EL (cell line): ENCODE data around the gene ARFRP1.
A peak's percentile ranks its signal among the peaks of the same experiment; 100 is the strongest.

ENCODE experiments used
- DNase-seq: peaks from one replicate; pipeline ENCODE4 v3.0.0-alpha.2; 2016

The ARFRP1 gene

GRCh38 chr20:63690003-63690897, 17.5 kb downstream of the ARFRP1 start:
- DNase-seq = no peak

- no peak for DNase-seq
Observed at GRCh38 chr20:63689046-63690002, 18.5 kb downstream of the ARFRP1 start.

- DNase-seq = no peak
Observed at GRCh38 chr20:63688228-63689045, 19.3 kb downstream of the ARFRP1 start.

GRCh38 chr20:63687419-63688178, 20.2 kb downstream of the ARFRP1 start:
- no peak for DNase-seq

- DNase-seq = peak; percentile 88
Observed at GRCh38 chr20:63686492-63687321, 21.1 kb downstream of the ARFRP1 start.

- no peak for DNase-seq
Observed at GRCh38 chr20:63686094-63686491, 21.7 kb downstream of the ARFRP1 start.

- no peak for DNase-seq
Observed at GRCh38 chr20:63685269-63686026, 22.3 kb downstream of the ARFRP1 start.

GRCh38 chr20:63682384-63683139, 25.2 kb downstream of the ARFRP1 start:
- DNase-seq = peak; percentile 100

GRCh38 chr20:63681609-63682142, 26.1 kb downstream of the ARFRP1 start:
- DNase-seq = no peak

- no peak for DNase-seq
Observed at GRCh38 chr20:63680857-63681608, 26.7 kb downstream of the ARFRP1 start.

- DNase-seq = no peak
Observed at GRCh38 chr20:63680427-63680826, 27.3 kb downstream of the ARFRP1 start.

GRCh38 chr20:63679799-63680305, 27.9 kb downstream of the ARFRP1 start:
- no peak for DNase-seq

- no peak for DNase-seq
Observed at GRCh38 chr20:63678667-63679465, 28.9 kb downstream of the ARFRP1 start.

GRCh38 chr20:63678071-63678470, 29.7 kb downstream of the ARFRP1 start:
- DNase-seq = no peak

GRCh38 chr20:63675681-63676368, 32.0 kb downstream of the ARFRP1 start:
- no peak for DNase-seq

- no peak for DNase-seq
Observed at GRCh38 chr20:63673951-63674350, 33.8 kb downstream of the ARFRP1 start.

- DNase-seq = no peak
Observed at GRCh38 chr20:63672666-63673065, 35.1 kb downstream of the ARFRP1 start.
